ENCODE results near the gene SCN3B. TPM values are rescaled to one million over a fixed set of nuclear protein-coding genes. Genes with fewer than 3 reads are reported as not detected.

SCN3B gene
- total RNA-seq, 1 donor from 2014 or later, result 2.5 TPM

- no peak overlapping the region for H3K4me3 Mint-ChIP-seq
- peaks cover 26% of the 10 kb centered on the region for H3K27me3 Mint-ChIP-seq
- DNase-seq (ENCODE audit: extremely low spot score, unreplicated experiment), result no peak
- no peak overlapping the region for H3K27ac Mint-ChIP-seq
- no peaks in the 10 kb centered on the region for H3K9me3 Mint-ChIP-seq
- no peaks in the 10 kb centered on the region for H3K36me3 Mint-ChIP-seq
- H3K4me1 Mint-ChIP-seq (ENCODE audit: unreplicated experiment), result no peaks in the 10 kb centered on the region
- TF ChIP-seq CTCF (conservative IDR thresholded peaks at IDR 0.05), result peak; percentile 24
Measured at GRCh38 chr11:123696183-123696582, 41.8 kb upstream of the SCN3B start.

GRCh38 chr11:123695231-123695630 lies 40.8 kb upstream of the SCN3B start:
- no peaks in the 10 kb centered on the region for H3K36me3 Mint-ChIP-seq
- TF ChIP-seq CTCF (conservative IDR thresholded peaks at IDR 0.05), result no peak
- H3K4me3 Mint-ChIP-seq, result no peak overlapping the region
- no peaks in the 10 kb centered on the region for H3K9me3 Mint-ChIP-seq
- no peak overlapping the region for H3K27ac Mint-ChIP-seq
- peaks cover 35% of the 10 kb centered on the region for H3K27me3 Mint-ChIP-seq
- H3K4me1 Mint-ChIP-seq (ENCODE audit: unreplicated experiment), result no peaks in the 10 kb centered on the region
- no peak for DNase-seq (ENCODE audit: extremely low spot score, unreplicated experiment)

- H3K27ac Mint-ChIP-seq, result no peak overlapping the region
- no peak for TF ChIP-seq CTCF (conservative IDR thresholded peaks at IDR 0.05)
- no peaks in the 10 kb centered on the region for H3K9me3 Mint-ChIP-seq
- DNase-seq (ENCODE audit: extremely low spot score, unreplicated experiment), result no peak
- peaks cover 39% of the 10 kb centered on the region for H3K27me3 Mint-ChIP-seq
- no peak overlapping the region for H3K4me3 Mint-ChIP-seq
- H3K4me1 Mint-ChIP-seq (ENCODE audit: unreplicated experiment), result no peaks in the 10 kb centered on the region
- H3K36me3 Mint-ChIP-seq, result no peaks in the 10 kb centered on the region
Measured at GRCh38 chr11:123694551-123694950, 40.1 kb upstream of the SCN3B start.

- Mint-ChIP-seq H3K27me3 (peaks cover 39% of the 10 kb centered on the region), H3K4me3 (no peak overlapping the region), H3K9me3 (no peaks in the 10 kb centered on the region), H3K27ac (no peak overlapping the region), H3K36me3 (no peaks in the 10 kb centered on the region), H3K4me1 (ENCODE audit: unreplicated experiment) (no peaks in the 10 kb centered on the region)
- no peak for DNase-seq (ENCODE audit: extremely low spot score, unreplicated experiment)
- TF ChIP-seq CTCF (conservative IDR thresholded peaks at IDR 0.05), result no peak
Measured at GRCh38 chr11:123692961-123693360, 38.5 kb upstream of the SCN3B start.

- H3K9me3 Mint-ChIP-seq, result no peaks in the 10 kb centered on the region
- TF ChIP-seq CTCF (conservative IDR thresholded peaks at IDR 0.05), result no peak
- peaks cover 49% of the 10 kb centered on the region for H3K27me3 Mint-ChIP-seq
- no peak overlapping the region for H3K27ac Mint-ChIP-seq
- DNase-seq (ENCODE audit: extremely low spot score, unreplicated experiment), result no peak
- H3K4me3 Mint-ChIP-seq, result no peak overlapping the region
- H3K36me3 Mint-ChIP-seq, result no peaks in the 10 kb centered on the region
- no peaks in the 10 kb centered on the region for H3K4me1 Mint-ChIP-seq (ENCODE audit: unreplicated experiment)
Measured at GRCh38 chr11:123690485-123690884, 36.1 kb upstream of the SCN3B start.

GRCh38 chr11:123684601-123685000 lies 30.2 kb upstream of the SCN3B start:
- Mint-ChIP-seq H3K9me3 (no peaks in the 10 kb centered on the region), H3K27ac (no peak overlapping the region), H3K36me3 (no peaks in the 10 kb centered on the region), H3K4me1 (ENCODE audit: unreplicated experiment) (peaks cover 9% of the 10 kb centered on the region), H3K27me3 (peaks cover 32% of the 10 kb centered on the region), H3K4me3 (no peak overlapping the region)
- no peak for DNase-seq (ENCODE audit: extremely low spot score, unreplicated experiment)
- TF ChIP-seq CTCF (conservative IDR thresholded peaks at IDR 0.05), result no peak
